Lung (tissue), 12 donors: ENCODE results near the gene PLAAT4. TPM values are rescaled to one million over a fixed set of nuclear protein-coding genes. Genes with fewer than 3 reads are reported as not detected.
"Not testable (repeated sequence)": the region's sequence is repeated elsewhere in the genome, so short reads cannot be mapped to it uniquely, and the experiment has no call there.

Experiments used
- ATAC-seq: fragments of 200-7000 bp; cut with Tn5 transposase; one replicate; pipeline ENCODE4 v1.9.1; 2020; ENCODE audit warnings: moderate number of reproducible peaks; ENCODE audit not compliant: insufficient read depth, low FRiP score
- DNase-seq, 3 donors: peaks; one replicate each; pipeline ENCODE4 v3.0.0-alpha.2; 2013 to 2017
- H3K27ac ChIP-seq, 2 donors: one replicate each; pipeline ENCODE4 v1.5.1; 2013; ENCODE audit warnings: mild to moderate bottlenecking in 2 of 2, moderate library complexity in 2 of 2, control low read depth in 1 of 2, inconsistent platforms in 1 of 2, low read depth in 1 of 2, low read length in 1 of 2
- H3K27me3 ChIP-seq, 3 donors: one replicate each; pipeline ENCODE4 v1.5.1; 2013; ENCODE audit warnings: low read length in 2 of 3; ENCODE audit not compliant: control insufficient read depth in 3 of 3, insufficient read depth in 3 of 3
- H3K36me3 ChIP-seq, 4 donors: one replicate each; pipeline ENCODE4 v1.5.1; 2013; ENCODE audit warnings: low read length in 4 of 4, mild to moderate bottlenecking in 1 of 4, moderate library complexity in 1 of 4; ENCODE audit not compliant: control insufficient read depth in 4 of 4, insufficient read depth in 4 of 4
- H3K4me1 ChIP-seq, 5 donors: one replicate each; pipeline ENCODE4 v1.5.1; 2013; ENCODE audit warnings: low read length in 5 of 5, mild to moderate bottlenecking in 2 of 5, moderate library complexity in 1 of 5; ENCODE audit not compliant: control insufficient read depth in 5 of 5, insufficient read depth in 5 of 5
- H3K4me3 ChIP-seq: one replicate; pipeline ENCODE4 v1.5.1; 2013; ENCODE audit warnings: mild to moderate bottlenecking, control low read depth, moderate library complexity
- H3K9ac ChIP-seq, 2 donors: one replicate each; pipeline ENCODE4 v1.5.1; 2013; ENCODE audit warnings: low read length in 2 of 2, control low read depth in 1 of 2; ENCODE audit not compliant: insufficient read depth in 1 of 2
- H3K9me3 ChIP-seq, 4 donors: one replicate each; pipeline ENCODE4 v1.5.1; 2013; ENCODE audit warnings: low read length in 3 of 4, mild to moderate bottlenecking in 1 of 4, moderate library complexity in 1 of 4; ENCODE audit not compliant: control insufficient read depth in 4 of 4, insufficient read depth in 3 of 4
- CTCF ChIP-seq: IDR thresholded peaks from 2 replicates; pipeline ENCODE4 v1.5.1; 2012; ENCODE audit warnings: mild to moderate bottlenecking; ENCODE audit errors: control extremely low read depth, extremely low read depth
- WGBS, 2 donors: extraction: QIAGEN DNeasy Blood & Tissue Kit; methylation state at CpG; one replicate each; pipeline ENCODE4 v1.1.7; 2013; 5-methylcytosine and 5-hydroxymethylcytosine counted together
- polyA plus RNA-seq, 2 donors: library from polyadenylated mRNA; stranded (reverse); fragments of 200-250 nt; gene quantifications; one replicate each; pipeline ENCODE4 v1.2.1, GENCODE V29; 2013
- total RNA-seq, 2 donors: library from RNA; depleted of rRNA in 1 of 2; stranded (reverse); fragments of >200 nt in 1 of 2; gene quantifications; one replicate each; pipeline ENCODE4 v1.2.1, GENCODE V29; 2014 to 2021
- donor health status: control.
- donor health status: control.
- donor health status: Bipolar disorder and iron deficiency.
- donor health status: healthy.
- donor health status: DM: yes; HTN: yes; CAD: no.

PLAAT4 gene
- total and polyA plus RNA-seq, 4 donors: 49.7 to 336 (median 148) TPM

DNA sequence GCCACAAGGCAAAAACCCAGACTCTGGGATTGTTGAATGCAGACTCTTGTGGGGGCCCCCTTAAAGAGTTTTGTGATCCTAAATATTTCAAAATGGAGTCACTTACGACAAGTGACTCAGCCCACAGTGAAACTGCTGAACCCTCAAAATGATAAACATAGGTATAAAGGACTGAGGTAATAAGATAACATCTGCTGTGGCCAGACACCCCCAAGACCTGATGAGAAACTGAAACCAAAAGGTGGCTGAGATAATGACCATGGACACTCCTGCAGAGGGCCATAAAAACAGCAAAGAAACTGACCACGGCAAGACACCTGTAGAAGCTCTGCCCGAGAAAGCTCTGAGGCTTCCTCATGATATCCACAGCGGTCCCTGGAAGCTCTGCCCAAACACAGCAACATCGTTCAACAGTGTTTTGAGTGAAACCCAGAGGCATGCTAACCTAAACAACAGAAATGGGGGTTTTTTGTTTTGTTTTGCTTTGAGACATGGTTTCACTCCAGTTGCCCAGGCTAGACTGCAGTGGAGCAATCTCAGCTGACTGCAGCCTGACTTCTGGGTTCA is 1.6 kb upstream of the PLAAT4 start:
- Histone ChIP-seq H3K27me3 (no peaks in the 10 kb centered on the region), H3K27ac (no peak overlapping the region), H3K9ac (no peak overlapping the region), H3K36me3 (peaks cover 0 to 3% (median 0%) of the 10 kb centered on the region in 4 donors), H3K9me3 (peaks cover 0 to 2% (median 0%) of the 10 kb centered on the region in 4 donors), H3K4me1 (peaks cover 6 to 26% (median 8%) of the 10 kb centered on the region in 5 donors), H3K4me3 (no peak overlapping the region)
- no peak for ATAC-seq
- no peak for DNase-seq
- WGBS, 2 donors: 90 to 93% methylated on average over 5 of the region's 5 CpGs
- TF ChIP-seq CTCF: no peak

- no peaks in the 10 kb centered on the region for H3K27me3 ChIP-seq
- H3K9ac ChIP-seq: no peak overlapping the region
- peaks cover 0 to 2% (median 0%) of the 10 kb centered on the region in 4 donors for H3K9me3 ChIP-seq
- peak overlapping the region in 1 of 2 donors; percentile 32 for H3K27ac ChIP-seq
- DNase-seq (no peak), ATAC-seq (no peak)
- H3K36me3 ChIP-seq: peaks cover 0 to 3% (median 0%) of the 10 kb centered on the region in 4 donors
- peaks cover 6 to 26% (median 8%) of the 10 kb centered on the region in 5 donors for H3K4me1 ChIP-seq
- 61 to 70% methylated on average over 1 of the region's 1 CpG for WGBS, 2 donors
- no peak overlapping the region for H3K4me3 ChIP-seq
- TF ChIP-seq CTCF: no peak
Observed at GRCh38 chr11:63535734-63536133, 874 bp upstream of the PLAAT4 start.

GRCh38 chr11:63537293-63538101 is 889 bp downstream of the PLAAT4 start:
- Histone ChIP-seq H3K9ac (peak overlapping the region in 1 of 2 donors; percentile 66), H3K4me3 (peak overlapping the region; percentile 12), H3K4me1 (peaks cover 0 to 24% (median 8%) of the 10 kb centered on the region in 5 donors), H3K27ac (peak overlapping the region; percentile 45 to 81), H3K27me3 (no peaks in the 10 kb centered on the region), H3K9me3 (peaks cover 0 to 2% (median 0%) of the 10 kb centered on the region in 4 donors), H3K36me3 (peaks cover 0 to 3% (median 0%) of the 10 kb centered on the region in 4 donors)
- no peak for TF ChIP-seq CTCF
- DNase-seq (peak; percentile 33 to 53 (median 47)), ATAC-seq (peak; percentile 63)
- WGBS, 2 donors: 22 to 23% methylated on average over 8 of the region's 8 CpGs

GRCh38 chr11:63542506-63542905 is 5.9 kb downstream of the PLAAT4 start:
- not testable (repeated sequence) for H3K27ac ChIP-seq, H3K9me3 ChIP-seq, ATAC-seq, DNase-seq, H3K4me3 ChIP-seq, H3K9ac ChIP-seq, H3K27me3 ChIP-seq
- peaks cover 0 to 20% (median 4%) of the 10 kb centered on the region in 5 donors for H3K4me1 ChIP-seq
- H3K36me3 ChIP-seq: peaks cover 0 to 26% (median 1%) of the 10 kb centered on the region in 4 donors
- 63 to 89% methylated on average over 2 of the region's 2 CpGs for WGBS, 2 donors
